ENCODE results near the gene PRPF40B.

DNA sequence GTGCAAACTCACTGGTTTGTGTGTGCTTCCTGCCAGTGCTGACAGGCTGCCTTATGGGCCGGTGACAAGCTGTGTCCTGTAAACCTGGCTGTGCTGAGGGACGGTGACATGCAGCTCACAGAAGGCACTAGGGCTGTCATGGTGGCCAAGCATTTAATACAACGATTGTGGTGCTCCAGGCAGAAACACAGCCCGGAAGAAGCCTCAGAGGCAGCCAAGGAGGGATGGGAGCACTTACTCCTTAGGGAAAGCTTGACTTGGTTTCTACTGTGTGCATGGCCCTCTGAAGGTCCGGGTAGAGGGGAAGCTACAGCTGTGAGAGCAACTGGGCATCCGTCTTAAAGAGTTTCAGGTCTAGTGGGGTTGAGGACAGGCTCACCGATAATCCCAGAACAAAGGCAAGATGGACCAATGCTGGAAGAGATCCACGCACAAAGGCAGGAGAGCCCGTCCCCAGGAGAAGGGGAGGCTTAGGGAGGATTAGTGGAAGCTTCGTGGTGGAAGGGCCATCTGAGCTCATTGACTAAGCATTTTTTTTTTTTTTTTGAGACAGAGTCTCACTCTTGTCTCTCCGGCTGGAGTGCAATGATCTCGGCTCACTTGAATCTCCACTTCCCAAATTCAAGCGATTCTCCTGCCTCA lies 44.8 kb upstream of the PRPF40B start:
- TF ChIP-seq, protein P1, sequence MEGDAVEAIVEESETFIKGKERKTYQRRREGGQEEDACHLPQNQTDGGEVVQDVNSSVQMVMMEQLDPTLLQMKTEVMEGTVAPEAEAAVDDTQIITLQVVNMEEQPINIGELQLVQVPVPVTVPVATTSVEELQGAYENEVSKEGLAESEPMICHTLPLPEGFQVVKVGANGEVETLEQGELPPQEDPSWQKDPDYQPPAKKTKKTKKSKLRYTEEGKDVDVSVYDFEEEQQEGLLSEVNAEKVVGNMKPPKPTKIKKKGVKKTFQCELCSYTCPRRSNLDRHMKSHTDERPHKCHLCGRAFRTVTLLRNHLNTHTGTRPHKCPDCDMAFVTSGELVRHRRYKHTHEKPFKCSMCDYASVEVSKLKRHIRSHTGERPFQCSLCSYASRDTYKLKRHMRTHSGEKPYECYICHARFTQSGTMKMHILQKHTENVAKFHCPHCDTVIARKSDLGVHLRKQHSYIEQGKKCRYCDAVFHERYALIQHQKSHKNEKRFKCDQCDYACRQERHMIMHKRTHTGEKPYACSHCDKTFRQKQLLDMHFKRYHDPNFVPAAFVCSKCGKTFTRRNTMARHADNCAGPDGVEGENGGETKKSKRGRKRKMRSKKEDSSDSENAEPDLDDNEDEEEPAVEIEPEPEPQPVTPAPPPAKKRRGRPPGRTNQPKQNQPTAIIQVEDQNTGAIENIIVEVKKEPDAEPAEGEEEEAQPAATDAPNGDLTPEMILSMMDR (IDR thresholded peaks at IDR 0.05): no peak
- TF ChIP-seq POLR2A (IDR thresholded peaks at IDR 0.05): no peak

Data from testis (tissue), 2 donors.